Measurements from ENCODE around the gene SLC4A5. TPM values are rescaled to one million over a fixed set of nuclear protein-coding genes. Genes with fewer than 3 reads are reported as not detected.

SLC4A5 gene
- polyA plus RNA-seq, 2 of the 4 experiments (the other 2 are of a cell fraction): 0.50 to 1.1 TPM

GRCh38 chr2:74290466-74291217 lies 52.6 kb downstream of the SLC4A5 start:
- Histone ChIP-seq H3K9me3 (no peaks in the 10 kb centered on the region), H3K4me1 (no peaks in the 10 kb centered on the region), H3K4me3 (no peak overlapping the region), H3K4me2 (no peak overlapping the region), H3K27ac (no peak overlapping the region)
- TF ChIP-seq, protein P1, sequence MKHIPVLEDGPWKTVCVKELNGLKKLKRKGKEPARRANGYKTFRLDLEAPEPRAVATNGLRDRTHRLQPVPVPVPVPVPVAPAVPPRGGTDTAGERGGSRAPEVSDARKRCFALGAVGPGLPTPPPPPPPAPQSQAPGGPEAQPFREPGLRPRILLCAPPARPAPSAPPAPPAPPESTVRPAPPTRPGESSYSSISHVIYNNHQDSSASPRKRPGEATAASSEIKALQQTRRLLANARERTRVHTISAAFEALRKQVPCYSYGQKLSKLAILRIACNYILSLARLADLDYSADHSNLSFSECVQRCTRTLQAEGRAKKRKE (CRISPR knock-in tag; IDR thresholded peaks at IDR 0.05; ENCODE audit: low read depth): no peak
- TF ChIP-seq ZSCAN20 (CRISPR knock-in tag; IDR thresholded peaks at IDR 0.05) (no peak), MYC (IDR thresholded peaks at IDR 0.05; ENCODE audit: borderline replicate concordance, low read length) (no peak), HDAC2 (IDR thresholded peaks at IDR 0.05) (no peak), CBX8 (IDR thresholded peaks at IDR 0.05) (no peak), RCOR1 (IDR thresholded peaks at IDR 0.05; ENCODE audit: low read depth, low read length) (no peak), SMC3 (IDR thresholded peaks at IDR 0.05) (no peak), ZC3H11A (IDR thresholded peaks at IDR 0.05) (no peak)
- TF ChIP-seq, protein P2, sequence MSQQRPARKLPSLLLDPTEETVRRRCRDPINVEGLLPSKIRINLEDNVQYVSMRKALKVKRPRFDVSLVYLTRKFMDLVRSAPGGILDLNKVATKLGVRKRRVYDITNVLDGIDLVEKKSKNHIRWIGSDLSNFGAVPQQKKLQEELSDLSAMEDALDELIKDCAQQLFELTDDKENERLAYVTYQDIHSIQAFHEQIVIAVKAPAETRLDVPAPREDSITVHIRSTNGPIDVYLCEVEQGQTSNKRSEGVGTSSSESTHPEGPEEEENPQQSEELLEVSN (IDR thresholded peaks at IDR 0.05; ENCODE audit: borderline replicate concordance, low read depth): no peak
- no peak; a peak in 1 of 6 replicates for ATAC-seq
- CTCF ChIA-PET: interaction anchor here (0.6 to 3.6 kb wide), 9 partner anchors 12 to 1439 kb away, joined by 3 to 20 read pairs (median 3); no protein-coding TSS in a partner anchor
- DNase-seq (ENCODE audit: low read depth in 1 of 2, low spot score in 1 of 2): no peak
- no peak for FAIRE-seq
- 48% methylated on average over 4 of the region's 4 CpGs for WGBS (ENCODE audit: missing lambda C conversion rate)
- POLR2A ChIA-PET: no interaction called here

GRCh38 chr2:74290066-74290465 lies 53.1 kb downstream of the SLC4A5 start:
- POLR2A ChIA-PET: no interaction called here
- H3K4me3 ChIP-seq: no peak overlapping the region

DNA sequence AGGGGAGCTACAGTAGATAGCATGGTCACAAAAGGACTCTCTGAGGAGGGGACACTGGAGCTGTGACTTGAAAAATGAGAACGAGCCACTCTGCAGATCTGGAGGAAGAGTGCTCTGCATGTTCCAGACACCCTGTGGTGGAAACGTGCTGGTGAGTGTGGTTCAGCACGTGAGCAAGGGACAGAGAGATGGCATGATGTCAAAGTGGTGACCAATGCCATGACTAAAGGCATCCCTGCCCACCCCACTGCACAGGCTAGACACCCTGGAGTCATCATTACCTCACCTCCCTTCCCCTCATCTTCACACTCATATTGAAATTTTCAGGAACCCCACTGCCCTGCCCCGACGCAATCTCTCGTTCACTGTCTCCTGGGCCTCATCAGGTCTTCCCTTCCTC lies 56.5 kb downstream of the SLC4A5 start:
- H3K4me2 ChIP-seq: no peak overlapping the region
- ChIA-PET POLR2A (no interaction called here), CTCF (interaction anchor here (0.7 to 1.4 kb wide), 3 partner anchors 14 to 48 kb away, joined by 4 to 5 read pairs (median 4); no protein-coding TSS in a partner anchor)
- FAIRE-seq (no peak), ATAC-seq (no peak), DNase-seq (ENCODE audit: low read depth in 1 of 2, low spot score in 1 of 2) (no peak)
- WGBS (ENCODE audit: missing lambda C conversion rate): 50% methylated on average over 6 of the region's 6 CpGs
- H3K4me3 ChIP-seq: no peak overlapping the region
- no peaks in the 10 kb centered on the region for H3K4me1 ChIP-seq
- no peaks in the 10 kb centered on the region for H3K9me3 ChIP-seq
- no peak overlapping the region for H3K27ac ChIP-seq
- TF ChIP-seq RFX5 (IDR thresholded peaks at IDR 0.05) (no peak), CBX8 (IDR thresholded peaks at IDR 0.05) (no peak), MAFK (IDR thresholded peaks at IDR 0.05; ENCODE audit: partially characterized antibody) (no peak), EHMT2 (IDR thresholded peaks at IDR 0.05; ENCODE audit: low read depth) (no peak), POLR2AphosphoS2 (conservative IDR thresholded peaks at IDR 0.05; ENCODE audit: low read length) (no peak), REST (IDR thresholded peaks at IDR 0.05) (no peak), CHD4 (IDR thresholded peaks at IDR 0.05; ENCODE audit: borderline replicate concordance) (no peak), RARB (CRISPR knock-in tag; IDR thresholded peaks at IDR 0.05) (no peak), NFE2L2 (conservative IDR thresholded peaks at IDR 0.05; ENCODE audit: low read length) (no peak), MAZ (IDR thresholded peaks at IDR 0.05; ENCODE audit: borderline replicate concordance, low read depth, low read length) (no peak), FOSL2 (IDR thresholded peaks at IDR 0.05) (no peak), FOSL2 (CRISPR knock-in tag; IDR thresholded peaks at IDR 0.05) (no peak), CBX2 (IDR thresholded peaks at IDR 0.05; ENCODE audit: borderline replicate concordance, low read depth) (no peak)
- TF ChIP-seq, protein P3, sequence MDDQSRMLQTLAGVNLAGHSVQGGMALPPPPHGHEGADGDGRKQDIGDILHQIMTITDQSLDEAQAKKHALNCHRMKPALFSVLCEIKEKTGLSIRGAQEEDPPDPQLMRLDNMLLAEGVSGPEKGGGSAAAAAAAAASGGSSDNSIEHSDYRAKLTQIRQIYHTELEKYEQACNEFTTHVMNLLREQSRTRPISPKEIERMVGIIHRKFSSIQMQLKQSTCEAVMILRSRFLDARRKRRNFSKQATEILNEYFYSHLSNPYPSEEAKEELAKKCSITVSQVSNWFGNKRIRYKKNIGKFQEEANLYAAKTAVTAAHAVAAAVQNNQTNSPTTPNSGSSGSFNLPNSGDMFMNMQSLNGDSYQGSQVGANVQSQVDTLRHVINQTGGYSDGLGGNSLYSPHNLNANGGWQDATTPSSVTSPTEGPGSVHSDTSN (IDR thresholded peaks at IDR 0.05): no peak

More at GRCh38 chr2:74290066-74290465, 53.1 kb downstream of the SLC4A5 start:
- no peak overlapping the region for H3K27ac ChIP-seq
- H3K9me3 ChIP-seq: no peaks in the 10 kb centered on the region
- TF ChIP-seq HMGXB4 (CRISPR knock-in tag; IDR thresholded peaks at IDR 0.05; ENCODE audit: borderline replicate concordance): no peak
- no peak for TF ChIP-seq RARB (CRISPR knock-in tag; IDR thresholded peaks at IDR 0.05)
- TF ChIP-seq HOXA7 (CRISPR knock-in tag; IDR thresholded peaks at IDR 0.05): no peak
- no peak for TF ChIP-seq TFCP2L1 (CRISPR knock-in tag; IDR thresholded peaks at IDR 0.05)
- no peaks in the 10 kb centered on the region for H3K4me1 ChIP-seq
- no peak for ATAC-seq
- 95% methylated on average over 3 of the region's 3 CpGs for WGBS (ENCODE audit: missing lambda C conversion rate)
- FAIRE-seq: no peak
- H3K4me2 ChIP-seq: no peak overlapping the region
- DNase-seq (ENCODE audit: low read depth in 1 of 2, low spot score in 1 of 2): no peak
- CTCF ChIA-PET: interaction anchor here (0.7 to 1.4 kb wide), 4 partner anchors 13 to 466 kb away, joined by 3 to 5 read pairs (median 4); no protein-coding TSS in a partner anchor

All from A549 (cell line).